ENCODE measurements around the gene SLC39A8.

SLC39A8 gene

GRCh38 chr4:102311912-102312311 lies 33.4 kb downstream of the SLC39A8 start:
- Mint-ChIP-seq H3K27ac (ENCODE audit: low read depth) (no peak overlapping the region), H3K4me3 (no peak overlapping the region), H3K9me3 (no peaks in the 10 kb centered on the region), H3K4me1 (peaks cover 11% of the 10 kb centered on the region), H3K36me3 (ENCODE audit: insufficient read depth) (peaks cover 1% of the 10 kb centered on the region), H3K27me3 (no peaks in the 10 kb centered on the region)
- DNase-seq (ENCODE audit: low spot score in 2 of 2) (no peak), ATAC-seq (replicated peaks; ENCODE audit: extremely low read depth, poor library complexity, severe bottlenecking) (no peak)

GRCh38 chr4:102311407-102311806 lies 33.9 kb downstream of the SLC39A8 start:
- no peak overlapping the region for H3K4me3 Mint-ChIP-seq
- H3K9me3 Mint-ChIP-seq, result no peaks in the 10 kb centered on the region
- no peak overlapping the region for H3K27ac Mint-ChIP-seq (ENCODE audit: low read depth)
- H3K4me1 Mint-ChIP-seq, result peaks cover 11% of the 10 kb centered on the region
- H3K27me3 Mint-ChIP-seq, result no peaks in the 10 kb centered on the region
- peaks cover 4% of the 10 kb centered on the region for H3K36me3 Mint-ChIP-seq (ENCODE audit: insufficient read depth)
- ATAC-seq (replicated peaks; ENCODE audit: extremely low read depth, poor library complexity, severe bottlenecking), result no peak
- no peak for DNase-seq (ENCODE audit: low spot score in 2 of 2)

- peak overlapping the region; percentile 64 for H3K27ac Mint-ChIP-seq (ENCODE audit: low read depth)
- no peaks in the 10 kb centered on the region for H3K4me1 Mint-ChIP-seq
- ATAC-seq (replicated peaks; ENCODE audit: extremely low read depth, poor library complexity, severe bottlenecking), result no peak
Observed at GRCh38 chr4:102308032-102308799, 37.1 kb downstream of the SLC39A8 start.

DNA sequence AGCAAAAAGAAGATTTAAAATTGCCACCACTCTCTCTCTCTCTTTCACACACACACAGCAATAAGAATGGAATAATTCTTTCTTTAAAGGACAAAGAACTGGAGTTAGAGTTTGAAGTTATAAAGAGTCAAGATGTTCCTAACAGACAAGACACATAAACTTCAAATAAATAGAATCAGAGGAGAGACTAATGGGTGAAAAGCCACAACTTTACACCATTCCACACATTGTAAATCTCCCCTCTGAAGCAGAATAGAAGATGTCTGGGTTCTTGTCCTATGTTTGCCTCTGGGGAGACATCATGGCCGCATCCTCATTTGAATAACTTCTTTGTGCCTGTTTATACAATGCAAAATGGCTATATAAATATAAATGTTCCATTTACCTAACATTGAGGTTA lies 39.6 kb downstream of the SLC39A8 start:
- Mint-ChIP-seq H3K27me3 (no peaks in the 10 kb centered on the region), H3K27ac (ENCODE audit: low read depth) (no peak overlapping the region), H3K9me3 (no peaks in the 10 kb centered on the region), H3K36me3 (ENCODE audit: insufficient read depth) (peaks cover 6% of the 10 kb centered on the region), H3K4me3 (no peak overlapping the region), H3K4me1 (no peaks in the 10 kb centered on the region)
- no peak for ATAC-seq (replicated peaks; ENCODE audit: extremely low read depth, poor library complexity, severe bottlenecking)
- DNase-seq (ENCODE audit: low spot score in 2 of 2), result no peak

More at GRCh38 chr4:102308032-102308799, 37.1 kb downstream of the SLC39A8 start:
- Mint-ChIP-seq H3K27me3 (no peaks in the 10 kb centered on the region), H3K36me3 (ENCODE audit: insufficient read depth) (peaks cover 5% of the 10 kb centered on the region), H3K4me3 (no peak overlapping the region), H3K9me3 (no peaks in the 10 kb centered on the region)
- no peak for DNase-seq (ENCODE audit: low spot score in 2 of 2)

GRCh38 chr4:102302762-102303161 lies 42.5 kb downstream of the SLC39A8 start:
- Mint-ChIP-seq H3K27ac (ENCODE audit: low read depth) (peak overlapping the region; percentile 4), H3K9me3 (no peaks in the 10 kb centered on the region), H3K4me1 (no peaks in the 10 kb centered on the region), H3K36me3 (ENCODE audit: insufficient read depth) (peaks cover 8% of the 10 kb centered on the region), H3K27me3 (no peaks in the 10 kb centered on the region), H3K4me3 (no peak overlapping the region)
- DNase-seq (ENCODE audit: low spot score in 2 of 2) (no peak), ATAC-seq (replicated peaks; ENCODE audit: extremely low read depth, poor library complexity, severe bottlenecking) (no peak)

- Mint-ChIP-seq H3K9me3 (no peaks in the 10 kb centered on the region), H3K36me3 (ENCODE audit: insufficient read depth) (peaks cover 7% of the 10 kb centered on the region)
Observed at GRCh38 chr4:102301167-102301566, 44.1 kb downstream of the SLC39A8 start.

GRCh38 chr4:102299354-102300107 lies 45.8 kb downstream of the SLC39A8 start:
- H3K27ac Mint-ChIP-seq (ENCODE audit: low read depth), result no peak overlapping the region
- no peak for DNase-seq (ENCODE audit: low spot score in 2 of 2)
- H3K36me3 Mint-ChIP-seq (ENCODE audit: insufficient read depth), result peaks cover 7% of the 10 kb centered on the region
- H3K9me3 Mint-ChIP-seq, result no peaks in the 10 kb centered on the region
- H3K4me3 Mint-ChIP-seq, result no peak overlapping the region
- no peaks in the 10 kb centered on the region for H3K27me3 Mint-ChIP-seq
- H3K4me1 Mint-ChIP-seq, result no peaks in the 10 kb centered on the region
- peak; percentile 54 for ATAC-seq (replicated peaks; ENCODE audit: extremely low read depth, poor library complexity, severe bottlenecking)

More at GRCh38 chr4:102301167-102301566, 44.1 kb downstream of the SLC39A8 start:
- Mint-ChIP-seq H3K4me3 (no peak overlapping the region), H3K4me1 (no peaks in the 10 kb centered on the region), H3K27ac (ENCODE audit: low read depth) (no peak overlapping the region), H3K27me3 (no peaks in the 10 kb centered on the region)
- DNase-seq (ENCODE audit: low spot score in 2 of 2), result no peak
- ATAC-seq (replicated peaks; ENCODE audit: extremely low read depth, poor library complexity, severe bottlenecking), result no peak

DNA sequence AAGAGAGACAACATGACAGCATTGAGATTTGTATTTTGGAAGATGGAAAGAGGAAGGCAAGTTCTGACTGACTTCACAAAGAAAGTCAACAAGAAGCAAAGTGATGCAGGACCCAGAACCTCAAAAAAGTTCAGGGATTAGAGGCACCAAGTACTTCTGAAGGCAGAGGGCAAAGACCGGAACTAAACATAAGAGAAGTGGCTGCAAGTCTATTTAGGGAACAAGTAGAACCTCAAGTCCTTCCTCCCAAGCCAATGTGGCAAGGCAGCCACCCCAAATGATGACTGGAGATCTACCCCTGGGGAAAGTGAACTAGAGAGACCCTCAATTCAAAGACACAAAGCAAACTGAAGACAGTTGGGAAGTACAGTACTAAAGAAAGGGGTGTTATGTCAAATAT lies 46.6 kb downstream of the SLC39A8 start:
- ATAC-seq (replicated peaks; ENCODE audit: extremely low read depth, poor library complexity, severe bottlenecking) (no peak), DNase-seq (ENCODE audit: low spot score in 2 of 2) (no peak)
- H3K27me3 Mint-ChIP-seq, result no peaks in the 10 kb centered on the region
- no peak overlapping the region for H3K4me3 Mint-ChIP-seq
- peaks cover 7% of the 10 kb centered on the region for H3K36me3 Mint-ChIP-seq (ENCODE audit: insufficient read depth)
- H3K4me1 Mint-ChIP-seq, result no peaks in the 10 kb centered on the region
- H3K27ac Mint-ChIP-seq (ENCODE audit: low read depth), result no peak overlapping the region
- no peaks in the 10 kb centered on the region for H3K9me3 Mint-ChIP-seq

- ATAC-seq (replicated peaks; ENCODE audit: extremely low read depth, poor library complexity, severe bottlenecking), result no peak
- no peak overlapping the region for H3K27ac Mint-ChIP-seq (ENCODE audit: low read depth)
- no peaks in the 10 kb centered on the region for H3K4me1 Mint-ChIP-seq
- no peak overlapping the region for H3K4me3 Mint-ChIP-seq
- H3K27me3 Mint-ChIP-seq, result no peaks in the 10 kb centered on the region
- peaks cover 5% of the 10 kb centered on the region for H3K36me3 Mint-ChIP-seq (ENCODE audit: insufficient read depth)
- no peaks in the 10 kb centered on the region for H3K9me3 Mint-ChIP-seq
- DNase-seq (ENCODE audit: low spot score in 2 of 2), result no peak
Observed at GRCh38 chr4:102295153-102295862, 50.0 kb downstream of the SLC39A8 start.

DNA sequence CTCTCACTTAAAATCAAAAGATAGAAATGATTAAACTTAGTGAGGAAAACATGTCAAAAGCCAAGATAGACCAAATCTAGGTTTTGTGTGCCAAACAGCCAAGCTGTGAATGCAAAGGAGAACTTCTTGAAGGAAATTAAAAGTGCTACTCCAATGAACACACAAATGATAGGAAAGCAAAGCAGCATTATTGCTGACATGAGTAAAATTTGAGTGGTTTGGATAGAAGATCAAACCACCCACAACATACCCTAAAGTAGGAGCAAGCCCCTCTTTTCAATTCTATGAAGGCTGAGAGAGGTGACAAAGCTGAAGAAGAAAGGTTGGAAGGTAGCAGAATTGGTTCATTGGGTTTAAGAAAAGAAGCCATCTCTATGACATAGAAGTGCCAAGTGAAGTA lies 56.8 kb downstream of the SLC39A8 start:
- no peaks in the 10 kb centered on the region for H3K27me3 Mint-ChIP-seq
- H3K36me3 Mint-ChIP-seq (ENCODE audit: insufficient read depth), result no peaks in the 10 kb centered on the region
- H3K9me3 Mint-ChIP-seq, result no peaks in the 10 kb centered on the region
- H3K4me1 Mint-ChIP-seq, result no peaks in the 10 kb centered on the region
- ATAC-seq (replicated peaks; ENCODE audit: extremely low read depth, poor library complexity, severe bottlenecking) (no peak), DNase-seq (ENCODE audit: low spot score in 2 of 2) (no peak)
- no peak overlapping the region for H3K27ac Mint-ChIP-seq (ENCODE audit: low read depth)
- H3K4me3 Mint-ChIP-seq, result no peak overlapping the region

- ATAC-seq (replicated peaks; ENCODE audit: extremely low read depth, poor library complexity, severe bottlenecking), result no peak
- Mint-ChIP-seq H3K36me3 (ENCODE audit: insufficient read depth) (peaks cover 2% of the 10 kb centered on the region), H3K4me3 (no peak overlapping the region), H3K27me3 (no peaks in the 10 kb centered on the region), H3K27ac (ENCODE audit: low read depth) (no peak overlapping the region), H3K9me3 (no peaks in the 10 kb centered on the region), H3K4me1 (no peaks in the 10 kb centered on the region)
- DNase-seq (ENCODE audit: low spot score in 2 of 2), result no peak
Observed at GRCh38 chr4:102285831-102286230, 59.5 kb downstream of the SLC39A8 start.

- ATAC-seq (replicated peaks; ENCODE audit: extremely low read depth, poor library complexity, severe bottlenecking), result no peak
- H3K9me3 Mint-ChIP-seq, result no peaks in the 10 kb centered on the region
- no peak overlapping the region for H3K27ac Mint-ChIP-seq (ENCODE audit: low read depth)
- H3K4me1 Mint-ChIP-seq, result no peaks in the 10 kb centered on the region
- no peak overlapping the region for H3K4me3 Mint-ChIP-seq
- H3K27me3 Mint-ChIP-seq, result no peaks in the 10 kb centered on the region
- DNase-seq (ENCODE audit: low spot score in 2 of 2), result no peak
- peaks cover 2% of the 10 kb centered on the region for H3K36me3 Mint-ChIP-seq (ENCODE audit: insufficient read depth)
Observed at GRCh38 chr4:102281171-102281839, 64.0 kb downstream of the SLC39A8 start.

Data from central memory CD8-positive, alpha-beta T cell (primary cell).